ENCODE results near the gene CLCN2. TPM values are rescaled to one million over a fixed set of nuclear protein-coding genes. Genes with fewer than 3 reads are reported as not detected.
A peak's percentile ranks its signal among the peaks of the same experiment; 100 is the strongest.

The CLCN2 gene
- total RNA-seq, 1 donor from 2014 or later: 9.0 TPM

GRCh38 chr3:184334470-184335158 lies 26.8 kb downstream of the CLCN2 start:
- H3K9ac ChIP-seq (ENCODE audit: low read length): peak overlapping the region; percentile 84
- H2AFZ ChIP-seq (ENCODE audit: low read depth, low read length): no peak overlapping the region
- DNase-seq (ENCODE audit: low read depth): peak; percentile 76
- no peak overlapping the region for H3K4me3 ChIP-seq (ENCODE audit: insufficient read depth, low read depth, low read length)
- H4K20me1 ChIP-seq (ENCODE audit: insufficient read depth, low read length): peaks cover 67% of the 10 kb centered on the region
- Mint-ChIP-seq H3K4me3 (ENCODE audit: unreplicated experiment) (peak overlapping the region; percentile 63), H3K27me3 (ENCODE audit: low read depth, unreplicated experiment) (no peaks in the 10 kb centered on the region), H3K9me3 (ENCODE audit: unreplicated experiment) (no peaks in the 10 kb centered on the region), H3K4me1 (ENCODE audit: low read depth, unreplicated experiment) (peaks cover 67% of the 10 kb centered on the region), H3K27ac (ENCODE audit: unreplicated experiment) (peak overlapping the region; percentile 96), H3K36me3 (ENCODE audit: low read depth, unreplicated experiment) (peaks cover 27% of the 10 kb centered on the region)
- H3K4me2 ChIP-seq (ENCODE audit: low read length): peak overlapping the region; percentile 4
- peaks cover 40% of the 10 kb centered on the region for H3K36me3 ChIP-seq (ENCODE audit: insufficient read depth, low read length)
- TF ChIP-seq, protein P1, sequence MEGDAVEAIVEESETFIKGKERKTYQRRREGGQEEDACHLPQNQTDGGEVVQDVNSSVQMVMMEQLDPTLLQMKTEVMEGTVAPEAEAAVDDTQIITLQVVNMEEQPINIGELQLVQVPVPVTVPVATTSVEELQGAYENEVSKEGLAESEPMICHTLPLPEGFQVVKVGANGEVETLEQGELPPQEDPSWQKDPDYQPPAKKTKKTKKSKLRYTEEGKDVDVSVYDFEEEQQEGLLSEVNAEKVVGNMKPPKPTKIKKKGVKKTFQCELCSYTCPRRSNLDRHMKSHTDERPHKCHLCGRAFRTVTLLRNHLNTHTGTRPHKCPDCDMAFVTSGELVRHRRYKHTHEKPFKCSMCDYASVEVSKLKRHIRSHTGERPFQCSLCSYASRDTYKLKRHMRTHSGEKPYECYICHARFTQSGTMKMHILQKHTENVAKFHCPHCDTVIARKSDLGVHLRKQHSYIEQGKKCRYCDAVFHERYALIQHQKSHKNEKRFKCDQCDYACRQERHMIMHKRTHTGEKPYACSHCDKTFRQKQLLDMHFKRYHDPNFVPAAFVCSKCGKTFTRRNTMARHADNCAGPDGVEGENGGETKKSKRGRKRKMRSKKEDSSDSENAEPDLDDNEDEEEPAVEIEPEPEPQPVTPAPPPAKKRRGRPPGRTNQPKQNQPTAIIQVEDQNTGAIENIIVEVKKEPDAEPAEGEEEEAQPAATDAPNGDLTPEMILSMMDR (IDR thresholded peaks at IDR 0.05; ENCODE audit: insufficient read depth, low read depth, low read length): no peak
- TF ChIP-seq EZH2 (IDR thresholded peaks at IDR 0.05; ENCODE audit: insufficient read depth, low read length): no peak
- no peaks in the 10 kb centered on the region for H3K27me3 ChIP-seq (ENCODE audit: insufficient read depth, low read length)
- H3K9me3 ChIP-seq (ENCODE audit: insufficient read depth, low read depth, low read length): no peaks in the 10 kb centered on the region
- peaks cover 79% of the 10 kb centered on the region for H3K4me1 ChIP-seq (ENCODE audit: insufficient read depth, low read length)
- FAIRE-seq: peak; percentile 52
- peaks cover 54% of the 10 kb centered on the region for H3K79me2 ChIP-seq (ENCODE audit: insufficient read depth, low read length)
- H3K27ac ChIP-seq (ENCODE audit: low read depth, low read length): peak overlapping the region; percentile 96

DNA sequence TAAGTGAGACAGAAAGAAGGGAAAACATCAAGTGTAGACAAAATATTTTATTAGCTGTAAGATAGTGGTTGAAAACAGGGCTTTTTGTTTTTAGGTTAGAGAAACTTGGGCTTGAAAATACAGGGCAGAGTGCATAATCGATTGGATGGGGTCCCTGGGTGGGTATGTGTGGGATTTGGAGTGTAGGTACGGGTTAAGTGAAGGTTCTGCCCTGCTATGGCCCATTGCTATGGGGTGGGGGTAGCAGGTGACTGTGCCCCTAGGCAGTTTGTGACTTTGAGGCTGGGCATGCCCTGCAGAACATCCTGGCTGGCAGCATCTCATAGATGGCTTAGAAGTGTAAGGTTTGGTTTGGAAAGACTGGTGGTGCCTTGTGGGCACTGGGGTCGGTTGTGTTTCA lies 27.7 kb downstream of the CLCN2 start:
- peaks cover 71% of the 10 kb centered on the region for H4K20me1 ChIP-seq (ENCODE audit: insufficient read depth, low read length)
- H3K4me1 ChIP-seq (ENCODE audit: insufficient read depth, low read length): peaks cover 73% of the 10 kb centered on the region
- no peak overlapping the region for H2AFZ ChIP-seq (ENCODE audit: low read depth, low read length)
- peak overlapping the region; percentile 96 for H3K27ac Mint-ChIP-seq (ENCODE audit: unreplicated experiment)
- no peak for DNase-seq (ENCODE audit: low read depth)
- peaks cover 57% of the 10 kb centered on the region for H3K79me2 ChIP-seq (ENCODE audit: insufficient read depth, low read length)
- peak overlapping the region; percentile 71 for H3K9ac ChIP-seq (ENCODE audit: low read length)
- H3K9me3 ChIP-seq (ENCODE audit: insufficient read depth, low read depth, low read length): no peaks in the 10 kb centered on the region
- TF ChIP-seq, protein P1 (IDR thresholded peaks at IDR 0.05; ENCODE audit: insufficient read depth, low read depth, low read length): no peak
- no peak for TF ChIP-seq EZH2 (IDR thresholded peaks at IDR 0.05; ENCODE audit: insufficient read depth, low read length)
- H3K36me3 Mint-ChIP-seq (ENCODE audit: low read depth, unreplicated experiment): peaks cover 33% of the 10 kb centered on the region
- H3K27ac ChIP-seq (ENCODE audit: low read depth, low read length): peak overlapping the region; percentile 96
- no peaks in the 10 kb centered on the region for H3K27me3 ChIP-seq (ENCODE audit: insufficient read depth, low read length)
- H3K9me3 Mint-ChIP-seq (ENCODE audit: unreplicated experiment): no peaks in the 10 kb centered on the region
- H3K27me3 Mint-ChIP-seq (ENCODE audit: low read depth, unreplicated experiment): no peaks in the 10 kb centered on the region
- peaks cover 64% of the 10 kb centered on the region for H3K4me1 Mint-ChIP-seq (ENCODE audit: low read depth, unreplicated experiment)
- no peak for FAIRE-seq
- peaks cover 46% of the 10 kb centered on the region for H3K36me3 ChIP-seq (ENCODE audit: insufficient read depth, low read length)
- H3K4me3 ChIP-seq (ENCODE audit: insufficient read depth, low read depth, low read length): no peak overlapping the region
- H3K4me3 Mint-ChIP-seq (ENCODE audit: unreplicated experiment): peak overlapping the region; percentile 24
- peak overlapping the region; percentile 4 for H3K4me2 ChIP-seq (ENCODE audit: low read length)

- Histone ChIP-seq H3K9me3 (ENCODE audit: insufficient read depth, low read depth, low read length) (no peaks in the 10 kb centered on the region), H3K27ac (ENCODE audit: low read depth, low read length) (peak overlapping the region; percentile 96), H3K36me3 (ENCODE audit: insufficient read depth, low read length) (peaks cover 52% of the 10 kb centered on the region), H3K9ac (ENCODE audit: low read length) (peak overlapping the region; percentile 71), H3K4me2 (ENCODE audit: low read length) (peak overlapping the region; percentile 51), H3K4me3 (ENCODE audit: insufficient read depth, low read depth, low read length) (no peak overlapping the region), H3K79me2 (ENCODE audit: insufficient read depth, low read length) (peaks cover 62% of the 10 kb centered on the region), H3K4me1 (ENCODE audit: insufficient read depth, low read length) (peaks cover 68% of the 10 kb centered on the region), H2AFZ (ENCODE audit: low read depth, low read length) (no peak overlapping the region), H3K27me3 (ENCODE audit: insufficient read depth, low read length) (no peaks in the 10 kb centered on the region), H4K20me1 (ENCODE audit: insufficient read depth, low read length) (peaks cover 76% of the 10 kb centered on the region)
- no peak for FAIRE-seq
- Mint-ChIP-seq H3K27ac (ENCODE audit: unreplicated experiment) (peak overlapping the region; percentile 96), H3K36me3 (ENCODE audit: low read depth, unreplicated experiment) (peaks cover 38% of the 10 kb centered on the region), H3K27me3 (ENCODE audit: low read depth, unreplicated experiment) (no peaks in the 10 kb centered on the region), H3K4me1 (ENCODE audit: low read depth, unreplicated experiment) (peaks cover 61% of the 10 kb centered on the region), H3K9me3 (ENCODE audit: unreplicated experiment) (no peaks in the 10 kb centered on the region), H3K4me3 (ENCODE audit: unreplicated experiment) (no peak overlapping the region)
- TF ChIP-seq EZH2 (IDR thresholded peaks at IDR 0.05; ENCODE audit: insufficient read depth, low read length): no peak
- TF ChIP-seq, protein P1 (IDR thresholded peaks at IDR 0.05; ENCODE audit: insufficient read depth, low read depth, low read length): no peak
- no peak for DNase-seq (ENCODE audit: low read depth)
These were observed 28.2 kb downstream of the CLCN2 start for GRCh38 chr3:184333190-184333589.

Measured in astrocyte (in vitro differentiated cells and primary cell).